Activated T-helper 1 cell treated with anti-CD3 and anti-CD28 coated beads, Interleukin-12 subunit alpha, Interleukin-12 subunit beta, Interleukin-2, Interleukin-4 antibody, amounts not matched to agents 30 ng/mL and 10 ng/mL and 1 ng/mL, durations not matched to agents 14 hours and 24 hours and 36 hours (primary cell): Measurements from ENCODE around the gene STX16. TPM values are rescaled to one million over a fixed set of nuclear protein-coding genes. Genes with fewer than 3 reads are reported as not detected.

Experiments used
- DNase-seq: peaks from one replicate; pipeline ENCODE4 v3.0.0; 2021; ENCODE audit warnings: low spot score
- H3K27ac Mint-ChIP-seq: one replicate; pipeline ENCODE4 v1.8.0; 2021; ENCODE audit warnings: mild to moderate bottlenecking, mixed read lengths
- H3K27me3 Mint-ChIP-seq: one replicate; pipeline ENCODE4 v1.8.0; 2022; ENCODE audit warnings: mild to moderate bottlenecking, moderate library complexity, mixed read lengths; ENCODE audit not compliant: insufficient read depth
- H3K36me3 Mint-ChIP-seq: one replicate; pipeline ENCODE4 v1.8.0; 2021; ENCODE audit warnings: low read depth, mixed read lengths
- H3K4me1 Mint-ChIP-seq: one replicate; pipeline ENCODE4 v1.8.0; 2021; ENCODE audit warnings: low read depth, mixed read lengths
- H3K4me3 Mint-ChIP-seq: one replicate; pipeline ENCODE4 v1.8.0; 2021; ENCODE audit warnings: mild to moderate bottlenecking, moderate library complexity, mixed read lengths
- H3K9me3 Mint-ChIP-seq: one replicate; pipeline ENCODE4 v1.8.0; 2021; ENCODE audit warnings: mixed read lengths
- intact Hi-C: fragments of 100-400 bp; cut with micrococcal nuclease; formaldehyde crosslinking; loops from one replicate; pipeline ENCODE4 v1.15.1; 2024
- total RNA-seq: library from RNA; stranded (reverse); gene quantifications from 2 replicates; pipeline ENCODE4 v1.2.3, GENCODE V29; 2022

The STX16 gene
- total RNA-seq, 1 donor from 2014 or later: 99.9 TPM

DNA sequence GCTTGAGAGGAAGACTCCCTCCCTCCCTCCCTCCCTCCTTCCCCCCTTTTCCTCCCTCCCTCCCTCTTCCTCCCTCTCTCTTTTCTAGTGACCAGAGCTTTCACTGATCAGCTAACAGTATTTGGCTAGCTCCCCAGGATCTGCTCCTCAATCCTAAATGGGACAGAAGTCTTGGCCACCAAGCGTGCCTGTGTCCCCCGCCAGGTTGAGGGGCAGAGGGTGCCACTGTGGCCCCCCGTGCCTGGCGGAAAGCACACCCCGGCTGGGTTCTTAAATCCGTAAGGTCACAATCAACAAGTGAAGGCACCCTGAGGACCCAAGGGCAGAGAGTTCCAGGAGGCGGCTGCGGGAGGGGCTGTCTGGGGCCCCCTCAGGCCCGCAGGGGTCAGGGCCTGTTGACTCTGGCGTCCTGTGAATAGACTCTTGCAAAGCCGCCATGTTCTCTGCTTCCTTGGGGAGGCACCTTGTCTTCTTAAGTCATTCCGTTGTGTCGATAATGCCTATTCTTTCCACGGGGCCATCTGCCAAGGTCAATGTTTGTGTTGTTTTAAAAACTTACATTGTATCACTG, 38.9 kb upstream of the STX16 start:
- intact Hi-C loops: no loop called here
- Mint-ChIP-seq H3K27ac (no peak overlapping the region), H3K27me3 (no peaks in the 10 kb centered on the region)

DNA sequence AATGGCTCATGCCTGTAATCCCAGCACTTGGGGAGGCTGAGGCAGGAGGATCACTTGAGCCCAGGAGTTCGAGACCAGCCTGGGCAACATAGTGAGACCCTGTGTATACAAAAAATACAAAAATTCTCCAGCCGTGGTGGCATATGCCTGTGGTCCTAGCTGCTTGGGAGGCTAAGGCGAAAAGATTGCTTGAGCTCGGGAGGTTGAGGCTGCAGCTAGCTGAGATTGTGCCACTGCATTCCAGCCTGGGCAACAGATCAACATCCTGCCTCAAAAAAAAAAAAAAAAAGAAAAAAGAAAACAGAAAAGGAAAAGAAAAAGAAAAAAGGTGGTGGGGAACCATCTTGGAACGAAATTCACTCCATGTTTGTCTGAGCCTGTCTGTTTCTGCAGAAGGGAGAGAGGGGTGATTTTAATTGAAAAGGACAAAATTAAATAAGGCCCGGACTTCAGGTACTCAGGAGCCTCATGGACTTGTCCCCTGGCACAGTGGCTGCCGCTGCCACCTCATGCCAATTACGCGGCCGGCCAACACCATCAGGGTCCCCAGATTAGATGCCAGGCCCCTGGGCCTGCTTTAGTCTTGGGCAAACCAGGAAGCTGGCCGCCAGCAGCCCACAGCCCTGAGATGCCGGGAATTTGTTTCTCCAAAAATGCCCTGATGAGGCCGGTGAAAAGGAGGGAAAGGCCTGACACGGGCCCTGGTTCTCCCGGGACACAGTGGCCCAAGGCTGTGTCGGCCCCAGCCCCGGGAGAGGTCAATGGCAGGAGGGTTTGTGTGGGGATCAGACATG, 37.8 kb upstream of the STX16 start:
- DNase-seq: no peak
- Mint-ChIP-seq H3K4me1 (no peaks in the 10 kb centered on the region), H3K27me3 (no peaks in the 10 kb centered on the region), H3K27ac (no peak overlapping the region), H3K4me3 (no peak overlapping the region), H3K36me3 (no peaks in the 10 kb centered on the region), H3K9me3 (no peaks in the 10 kb centered on the region)
- intact Hi-C loops: no loop called here

More for the DNA sequence above, 38.9 kb upstream of the STX16 start:
- Mint-ChIP-seq H3K36me3 (no peaks in the 10 kb centered on the region), H3K4me1 (no peaks in the 10 kb centered on the region), H3K4me3 (no peak overlapping the region), H3K9me3 (no peaks in the 10 kb centered on the region)
- DNase-seq: no peak

DNA sequence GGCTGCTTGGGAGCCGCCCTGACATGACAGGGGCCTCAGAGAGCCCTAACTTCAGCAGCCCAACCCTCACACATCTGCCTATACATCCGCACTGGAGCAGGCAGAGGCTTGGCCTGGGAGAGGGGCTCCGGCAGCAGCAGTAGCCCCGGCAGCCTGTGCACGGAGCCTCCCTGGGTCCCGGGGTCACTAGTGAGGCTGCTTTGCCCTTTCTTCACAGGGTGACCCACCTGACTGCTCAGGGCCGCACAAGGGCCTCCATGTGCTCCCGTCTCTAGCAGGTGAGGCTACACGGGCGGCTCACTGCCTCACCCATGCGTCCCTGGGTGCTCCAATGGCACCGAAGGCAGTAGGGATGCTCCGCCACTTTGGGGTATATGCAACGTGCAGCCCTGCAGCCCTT, 36.7 kb upstream of the STX16 start:
- H3K27me3 Mint-ChIP-seq: no peaks in the 10 kb centered on the region
- H3K27ac Mint-ChIP-seq: no peak overlapping the region
- H3K9me3 Mint-ChIP-seq: no peaks in the 10 kb centered on the region
- no peak for DNase-seq
- no peak overlapping the region for H3K4me3 Mint-ChIP-seq
- H3K36me3 Mint-ChIP-seq: no peaks in the 10 kb centered on the region
- intact Hi-C loops: no loop called here
- H3K4me1 Mint-ChIP-seq: no peaks in the 10 kb centered on the region

DNA sequence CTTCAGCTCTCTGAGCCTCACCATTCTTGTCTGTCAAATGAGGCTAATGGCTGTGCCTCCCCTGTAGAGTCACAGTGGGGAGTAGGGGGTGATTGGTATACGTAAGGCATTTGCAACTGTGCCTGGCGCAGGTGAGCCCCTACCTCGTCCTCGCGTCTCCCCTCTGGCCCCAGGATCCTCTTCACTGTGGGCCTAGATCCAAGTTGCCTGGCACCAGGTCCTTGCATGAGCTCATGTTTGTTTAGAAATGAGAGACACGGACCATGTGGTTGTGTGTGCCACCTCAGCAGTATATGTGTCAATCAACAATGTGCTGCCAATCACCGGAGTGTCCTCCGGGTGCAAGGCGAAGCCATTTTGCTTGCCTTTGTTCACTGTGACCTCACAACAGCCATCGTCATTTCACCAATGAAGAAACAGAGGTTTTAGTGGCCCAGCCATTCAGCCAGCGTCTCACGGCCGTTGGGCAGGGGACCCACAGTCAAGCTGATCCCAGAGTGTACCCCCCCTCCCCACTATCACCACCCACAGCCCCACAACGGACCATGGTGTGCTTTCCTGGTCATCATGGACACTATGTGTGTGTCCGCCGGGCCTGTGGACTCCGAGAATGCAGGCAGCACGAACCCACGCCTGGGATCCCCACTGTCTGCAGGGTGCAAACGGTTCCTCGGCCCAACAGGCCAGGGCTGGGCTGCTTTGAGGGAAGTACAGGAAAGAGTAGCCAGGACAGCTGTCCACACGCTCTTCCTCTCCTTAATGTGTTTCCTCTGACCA, 35.9 kb upstream of the STX16 start:
- no peaks in the 10 kb centered on the region for H3K36me3 Mint-ChIP-seq
- DNase-seq: no peak

DNA sequence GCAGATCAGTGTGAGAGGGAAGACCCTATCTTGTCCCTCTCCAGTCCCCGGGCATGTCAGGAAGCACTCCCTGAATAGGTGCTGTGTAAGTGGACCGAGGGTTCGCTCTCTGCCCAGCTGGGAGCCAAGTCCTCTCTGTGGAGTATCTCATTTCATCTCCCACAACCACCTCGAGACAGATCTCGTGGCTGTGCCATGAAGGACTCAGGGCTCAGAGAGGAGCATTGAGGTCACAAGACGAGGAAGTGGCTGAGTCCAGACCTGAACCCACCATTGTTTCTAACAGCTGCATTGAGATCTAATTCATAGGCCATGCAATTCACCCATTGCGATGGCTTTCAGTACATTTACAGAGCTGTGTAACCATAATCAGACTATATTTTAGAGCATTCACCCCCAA, 34.7 kb upstream of the STX16 start:
- Mint-ChIP-seq H3K4me3 (no peak overlapping the region), H3K27ac (no peak overlapping the region), H3K27me3 (peaks cover 1% of the 10 kb centered on the region), H3K9me3 (no peaks in the 10 kb centered on the region), H3K36me3 (no peaks in the 10 kb centered on the region), H3K4me1 (no peaks in the 10 kb centered on the region)
- DNase-seq: no peak
- intact Hi-C loops: no loop called here

More for the DNA sequence above, 35.9 kb upstream of the STX16 start:
- Mint-ChIP-seq H3K27me3 (peaks cover 1% of the 10 kb centered on the region), H3K4me3 (no peak overlapping the region), H3K27ac (no peak overlapping the region), H3K4me1 (no peaks in the 10 kb centered on the region), H3K9me3 (no peaks in the 10 kb centered on the region)
- intact Hi-C loops: no loop called here

DNA sequence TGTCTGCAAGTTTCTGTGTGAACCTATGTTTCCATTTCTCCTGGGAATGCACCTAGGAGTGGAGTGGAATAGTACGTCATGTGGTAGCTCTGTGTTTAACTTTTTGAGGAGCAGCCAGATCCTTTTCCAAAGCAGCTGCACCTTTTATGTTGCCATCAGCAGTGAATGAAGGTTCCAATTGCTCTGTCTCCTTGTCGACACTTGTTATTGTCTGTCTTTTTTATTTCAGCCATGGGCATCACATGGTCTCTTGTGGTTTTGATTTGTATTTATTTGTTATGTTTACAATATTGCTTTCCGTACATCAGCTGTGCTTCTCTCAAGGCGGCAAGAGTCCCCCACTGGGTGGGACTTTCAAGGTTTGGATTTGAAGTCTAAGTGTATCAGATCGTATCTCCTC, 33.9 kb upstream of the STX16 start:
- no peaks in the 10 kb centered on the region for H3K4me1 Mint-ChIP-seq
- H3K9me3 Mint-ChIP-seq: no peaks in the 10 kb centered on the region
- H3K27ac Mint-ChIP-seq: no peak overlapping the region
- no peak overlapping the region for H3K4me3 Mint-ChIP-seq
- intact Hi-C loops: no loop called here
- H3K36me3 Mint-ChIP-seq: no peaks in the 10 kb centered on the region
- peaks cover 1% of the 10 kb centered on the region for H3K27me3 Mint-ChIP-seq
- no peak for DNase-seq

DNA sequence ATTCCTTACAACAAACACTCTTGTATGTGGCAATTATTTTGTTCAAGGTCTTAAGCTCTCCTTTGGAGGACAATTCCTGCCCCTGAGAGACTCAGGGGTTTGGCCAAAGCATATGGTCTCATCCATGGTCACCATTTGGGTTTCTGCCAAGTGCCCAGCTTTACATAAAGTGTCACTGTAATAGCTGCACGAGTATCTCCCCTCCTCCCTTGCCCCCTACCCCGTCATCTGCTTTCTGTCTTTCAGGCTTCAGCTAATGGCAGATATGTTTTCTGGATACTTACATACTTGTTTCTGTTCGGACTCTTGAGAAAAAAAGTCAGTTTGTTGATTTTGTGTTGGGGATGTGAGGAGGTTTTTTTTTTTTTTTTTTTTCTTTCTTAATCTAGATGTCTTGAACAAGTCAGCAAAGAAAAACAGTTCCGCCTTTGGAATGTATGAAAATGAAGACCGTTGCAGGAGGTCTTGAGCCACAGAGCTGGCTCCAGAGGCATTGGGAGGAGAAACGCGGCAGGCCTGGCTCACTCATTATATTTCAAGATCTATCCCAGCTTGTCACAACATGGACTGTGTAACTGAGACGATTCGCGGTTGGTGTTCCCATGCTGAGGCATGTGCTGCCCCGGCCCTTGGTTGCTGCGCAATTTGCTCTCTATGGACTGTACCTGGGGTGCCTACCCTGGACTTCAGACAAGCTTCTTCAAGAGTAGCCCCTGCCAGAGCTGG, 32.6 kb upstream of the STX16 start:
- no peak for DNase-seq
- Mint-ChIP-seq H3K4me1 (no peaks in the 10 kb centered on the region), H3K9me3 (no peaks in the 10 kb centered on the region), H3K27ac (no peak overlapping the region), H3K36me3 (no peaks in the 10 kb centered on the region), H3K27me3 (peaks cover 1% of the 10 kb centered on the region), H3K4me3 (no peak overlapping the region)
- intact Hi-C loops: no loop called here

DNA sequence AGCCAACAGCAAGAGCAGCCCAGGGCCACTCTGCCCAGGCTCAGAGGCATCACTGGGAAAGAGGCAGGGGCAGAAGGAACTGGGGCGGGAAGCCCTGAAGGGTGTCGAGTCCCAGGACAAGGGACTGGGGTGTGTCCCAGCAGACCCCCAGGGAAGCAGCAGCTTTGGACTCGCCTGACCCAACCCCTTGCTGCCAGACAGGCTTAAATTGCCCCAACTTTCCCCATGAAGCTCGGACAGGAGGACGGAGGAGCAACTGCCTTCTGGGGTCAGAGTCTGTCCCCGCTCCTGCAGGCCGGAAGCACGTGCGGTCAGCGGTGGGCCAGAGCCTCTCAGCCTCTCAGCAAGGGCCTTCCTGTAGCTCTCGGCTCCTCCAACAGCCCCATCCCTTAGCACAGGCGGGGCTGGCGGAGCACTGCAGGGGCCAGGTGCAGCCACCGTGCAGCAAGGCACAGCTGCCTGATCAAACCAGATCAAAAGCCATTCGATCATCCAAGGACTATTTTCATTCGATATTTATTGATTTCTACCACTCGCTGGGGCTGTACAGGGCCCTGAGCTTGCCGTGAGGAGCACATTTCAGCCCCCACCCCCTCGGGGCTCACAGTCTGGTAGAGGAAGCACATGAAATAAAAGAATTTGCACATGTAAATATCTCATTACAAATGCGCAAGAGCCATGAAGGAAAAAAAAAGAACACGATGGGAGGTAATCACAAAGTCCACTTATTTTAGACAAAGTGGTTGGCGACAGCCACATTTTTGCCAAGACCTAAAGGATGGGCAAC, 31.8 kb upstream of the STX16 start:
- Mint-ChIP-seq H3K27ac (no peak overlapping the region), H3K4me1 (no peaks in the 10 kb centered on the region), H3K27me3 (peaks cover 1% of the 10 kb centered on the region), H3K4me3 (no peak overlapping the region), H3K36me3 (no peaks in the 10 kb centered on the region), H3K9me3 (no peaks in the 10 kb centered on the region)
- DNase-seq: no peak
- intact Hi-C loops: no loop called here

DNA sequence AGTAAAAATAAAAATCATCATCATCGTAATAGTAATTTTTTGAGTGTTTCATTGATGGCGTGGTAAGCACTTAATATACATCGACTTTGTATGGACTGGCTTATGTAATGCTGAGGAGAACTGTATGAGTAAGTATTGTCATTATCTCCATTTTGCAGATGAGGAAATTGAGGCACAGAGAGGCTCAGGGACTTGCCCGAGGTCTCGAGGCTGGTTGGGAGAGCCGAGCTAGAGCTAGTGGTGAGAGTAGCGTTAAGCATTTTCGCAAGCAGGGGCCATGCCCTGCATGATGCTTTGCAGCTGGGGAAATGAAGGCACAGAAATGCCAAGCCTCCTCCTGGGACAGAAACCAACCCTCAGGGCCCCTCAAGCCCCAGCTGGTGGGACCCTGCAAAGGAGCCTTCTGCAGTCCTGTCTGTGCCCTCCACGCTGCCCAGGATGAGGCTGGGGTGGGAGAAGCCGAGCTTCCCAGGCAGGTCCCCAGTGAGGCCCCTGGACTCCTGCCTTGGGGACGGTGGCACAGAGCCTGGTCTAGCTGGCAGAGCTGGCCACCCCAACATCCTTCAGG, 31.1 kb upstream of the STX16 start:
- no peak overlapping the region for H3K4me3 Mint-ChIP-seq
- intact Hi-C loops: no loop called here
- H3K27me3 Mint-ChIP-seq: peaks cover 1% of the 10 kb centered on the region
- H3K9me3 Mint-ChIP-seq: no peaks in the 10 kb centered on the region
- no peaks in the 10 kb centered on the region for H3K4me1 Mint-ChIP-seq
- DNase-seq: no peak
- no peaks in the 10 kb centered on the region for H3K36me3 Mint-ChIP-seq
- no peak overlapping the region for H3K27ac Mint-ChIP-seq

DNA sequence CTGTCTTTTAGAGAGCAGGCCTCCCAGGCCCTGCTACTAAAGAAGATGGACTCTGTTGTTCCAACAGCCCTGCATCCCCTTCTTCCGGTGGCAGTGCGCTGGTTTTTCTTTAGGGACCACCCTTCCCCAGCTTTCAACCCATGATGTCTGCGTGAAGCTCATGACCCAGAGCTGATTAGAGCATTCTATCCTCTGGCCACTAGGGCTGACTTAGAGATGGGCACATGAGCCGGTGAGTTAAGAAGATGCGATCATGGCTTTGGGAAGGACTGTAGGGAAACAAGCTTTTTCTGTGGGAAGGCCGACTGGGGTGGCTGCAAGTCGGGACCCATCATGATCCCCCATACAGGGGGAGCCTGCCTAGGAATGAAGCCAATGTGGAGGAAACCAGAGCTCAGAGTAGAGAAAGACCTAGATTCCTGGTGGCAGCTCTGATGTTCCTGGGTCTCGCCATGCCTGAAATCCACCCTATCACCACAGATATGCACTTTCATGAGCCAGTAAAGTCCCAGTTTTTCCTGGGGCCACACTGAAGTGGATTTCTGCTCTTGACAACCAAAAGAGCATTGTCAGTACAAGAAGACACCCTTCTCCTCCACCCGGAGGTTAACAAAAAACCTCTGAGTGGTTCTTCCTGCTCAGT, 29.1 kb upstream of the STX16 start:
- Mint-ChIP-seq H3K27ac (no peak overlapping the region), H3K27me3 (peaks cover 5% of the 10 kb centered on the region), H3K9me3 (no peaks in the 10 kb centered on the region), H3K4me3 (no peak overlapping the region), H3K36me3 (no peaks in the 10 kb centered on the region), H3K4me1 (no peaks in the 10 kb centered on the region)
- intact Hi-C loops: no loop called here
- no peak for DNase-seq

DNA sequence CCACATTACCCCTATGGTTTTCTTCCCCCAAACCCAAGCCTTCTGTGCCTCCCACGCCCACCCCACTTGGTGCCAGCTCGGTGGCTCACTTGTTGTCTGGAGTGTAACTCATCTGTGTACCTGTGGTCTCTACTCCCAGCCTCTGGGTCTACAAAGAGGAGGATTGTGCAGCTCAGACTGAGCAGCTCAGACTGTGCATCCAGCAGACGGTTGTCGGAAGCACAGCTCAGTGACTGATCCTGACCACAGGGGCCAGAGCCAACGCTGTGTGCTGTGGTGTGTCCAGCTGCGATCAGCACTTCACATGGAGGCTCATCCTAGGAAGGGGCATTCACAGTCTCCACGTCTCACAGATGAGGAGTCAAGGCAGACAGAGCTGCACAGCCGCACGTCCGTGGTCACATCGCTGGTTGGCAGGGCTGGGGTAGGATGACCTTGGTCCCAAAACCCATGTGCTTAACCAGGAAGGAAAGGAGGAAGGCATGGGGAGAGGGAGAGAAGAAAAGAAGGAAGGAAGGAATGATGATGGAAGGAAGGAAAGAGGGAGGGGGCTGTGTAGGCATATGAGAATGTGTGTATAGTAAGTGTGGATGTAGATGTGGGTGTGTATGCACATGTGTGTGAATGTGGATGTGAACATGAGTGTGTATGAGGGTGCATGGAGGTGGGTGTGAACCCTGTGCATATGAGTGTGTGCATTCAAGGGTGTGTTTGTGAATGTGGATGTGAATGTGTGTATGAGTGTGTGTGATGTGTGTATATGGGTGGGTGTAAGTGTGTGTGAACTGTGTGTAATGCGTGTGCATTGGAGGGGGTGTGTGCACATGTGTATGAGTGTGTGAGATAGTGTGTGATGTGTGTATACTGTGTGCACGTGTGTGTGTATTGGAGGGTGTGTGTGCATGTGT, 28.2 kb upstream of the STX16 start:
- no peaks in the 10 kb centered on the region for H3K9me3 Mint-ChIP-seq
- H3K4me3 Mint-ChIP-seq: no peak overlapping the region
- no peaks in the 10 kb centered on the region for H3K36me3 Mint-ChIP-seq
- no peak for DNase-seq
- intact Hi-C loops: no loop called here
- H3K27ac Mint-ChIP-seq: no peak overlapping the region
- H3K4me1 Mint-ChIP-seq: no peaks in the 10 kb centered on the region
- peaks cover 8% of the 10 kb centered on the region for H3K27me3 Mint-ChIP-seq
